Erythroblast (primary cell): Measurements from ENCODE around the gene GABRP.

Source experiments
- GATA1 ChIP-seq: IDR thresholded peaks from 2 replicates; pipeline ENCODE4 v1.6.1; 2011; ENCODE audit warnings: low read depth, mild to moderate bottlenecking, control low read depth, low read length, moderate library complexity
- POLR2A ChIP-seq: IDR thresholded peaks from 2 replicates; pipeline ENCODE4 v1.6.1; 2011; ENCODE audit warnings: mild to moderate bottlenecking, low read length

DNA sequence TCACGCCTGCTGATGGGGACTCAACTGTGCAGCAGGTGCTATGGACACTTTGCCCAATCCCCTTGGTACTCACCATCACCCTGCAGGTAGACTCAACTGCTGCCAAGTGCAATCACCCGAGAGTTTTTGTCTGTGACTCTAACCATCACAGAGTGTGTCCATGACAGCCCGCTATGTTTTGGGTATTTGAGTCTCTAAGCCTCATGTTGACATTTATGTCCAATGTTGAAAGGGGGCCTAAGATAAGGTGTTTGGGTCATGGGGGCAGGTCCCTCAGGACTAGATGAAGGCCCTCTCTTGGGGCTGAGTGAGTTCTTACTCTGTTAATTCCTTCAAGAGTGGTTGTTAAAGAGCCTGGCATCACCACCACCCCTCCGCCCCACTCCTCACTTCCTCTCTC, 44.1 kb upstream of the GABRP start:
- no peak for TF ChIP-seq POLR2A
- no peak for TF ChIP-seq GATA1
